SK-N-SH treated with all-trans-retinoic acid at 6 μM for 48 hours (cell line): Measurements from ENCODE around the gene SLC25A22.

Experiments used
- ATAC-seq: fragments of 200-7000 bp; cut with Tn5 transposase; 3 replicates; pipeline ENCODE4 v1.9.1; 2020; ENCODE audit warnings: mild to moderate bottlenecking, moderate library complexity
- ARNTL ChIP-seq: fragments of 450-650 bp; formaldehyde crosslinking; IDR thresholded peaks from 2 replicates; pipeline ENCODE4 v1.5.0; 2020; ENCODE audit warnings: low read depth, mild to moderate bottlenecking, moderate library complexity, borderline replicate concordance
- BACH2 ChIP-seq: fragments of 250-450 bp; sonication (Bioruptor Pico); IDR thresholded peaks from 2 replicates; pipeline ENCODE4 v1.9.0; 2021; ENCODE audit warnings: mild to moderate bottlenecking, borderline replicate concordance
- CSDC2 ChIP-seq: fragments of 250-450 bp; sonication (Bioruptor Pico); IDR thresholded peaks from 2 replicates; pipeline ENCODE4 v1.5.0; 2020; ENCODE audit warnings: mild to moderate bottlenecking, moderate library complexity
- CSRNP3 ChIP-seq: fragments of 250-450 bp; sonication (Bioruptor Pico); IDR thresholded peaks from 2 replicates; pipeline ENCODE4 v1.5.1; 2021; ENCODE audit warnings: mild to moderate bottlenecking, moderate library complexity
- ESRRG ChIP-seq: fragments of 250-450 bp; sonication (Bioruptor Pico); IDR thresholded peaks from 2 replicates; pipeline ENCODE4 v1.6.1; 2021; ENCODE audit warnings: mild to moderate bottlenecking
- GLIS3 ChIP-seq: fragments of 250-450 bp; sonication (Bioruptor Pico); IDR thresholded peaks from 2 replicates; pipeline ENCODE4 v1.5.0; 2020; ENCODE audit warnings: mild to moderate bottlenecking, moderate library complexity
- ISL1 ChIP-seq: fragments of 250-450 bp; sonication (Bioruptor Pico); IDR thresholded peaks from 2 replicates; pipeline ENCODE4 v2.1.2; 2022; ENCODE audit warnings: mild to moderate bottlenecking, moderate library complexity
- OSR1 ChIP-seq: fragments of 250-450 bp; sonication (Bioruptor Pico); IDR thresholded peaks from 2 replicates; pipeline ENCODE4 v1.8.0; 2022; ENCODE audit warnings: moderate library complexity, mild to moderate bottlenecking, inconsistent platforms
- PATZ1 ChIP-seq: fragments of 250-450 bp; sonication (Bioruptor Pico); IDR thresholded peaks from 2 replicates; pipeline ENCODE4 v1.8.0; 2020; ENCODE audit warnings: mild to moderate bottlenecking, moderate library complexity, borderline replicate concordance
- POU6F1 ChIP-seq: fragments of 250-450 bp; sonication (Bioruptor Pico); IDR thresholded peaks from 2 replicates; pipeline ENCODE4 v1.8.0; 2021; ENCODE audit warnings: low read depth, mild to moderate bottlenecking, moderate library complexity, borderline replicate concordance
- PPARA ChIP-seq: fragments of 250-450 bp; sonication (Bioruptor Pico); IDR thresholded peaks from 2 replicates; pipeline ENCODE4 v1.5.0; 2020; ENCODE audit warnings: mild to moderate bottlenecking, borderline replicate concordance
- RARB ChIP-seq: fragments of 250-450 bp; sonication (Bioruptor Pico); IDR thresholded peaks from 2 replicates; pipeline ENCODE4 v1.8.0; 2021; ENCODE audit warnings: mild to moderate bottlenecking, moderate library complexity
- SNAI2 ChIP-seq: fragments of 250-450 bp; sonication (Bioruptor Pico); IDR thresholded peaks from 2 replicates; pipeline ENCODE4 v1.5.0; 2020; ENCODE audit warnings: mild to moderate bottlenecking, moderate library complexity
- TCF4 ChIP-seq: fragments of 250-450 bp; sonication (Bioruptor Pico); IDR thresholded peaks from 2 replicates; pipeline ENCODE4 v1.8.0; 2021; ENCODE audit warnings: mild to moderate bottlenecking, moderate library complexity, borderline replicate concordance
- TOX ChIP-seq: fragments of 250-450 bp; sonication (Bioruptor Pico); IDR thresholded peaks from 2 replicates; pipeline ENCODE4 v1.8.0; 2021; ENCODE audit warnings: mild to moderate bottlenecking, moderate library complexity, borderline replicate concordance
- ZC3H10 ChIP-seq: fragments of 250-450 bp; sonication (Bioruptor Pico); IDR thresholded peaks from 2 replicates; pipeline ENCODE4 v1.5.1; 2021; ENCODE audit warnings: mild to moderate bottlenecking, moderate library complexity
- ZFP3 ChIP-seq: fragments of 250-450 bp; sonication (Bioruptor Pico); IDR thresholded peaks from 2 replicates; pipeline ENCODE4 v1.5.0; 2020; ENCODE audit warnings: mild to moderate bottlenecking, moderate library complexity
- ZFP30 ChIP-seq: fragments of 450-650 bp; formaldehyde crosslinking; IDR thresholded peaks from 2 replicates; pipeline ENCODE4 v1.5.0; 2022; ENCODE audit warnings: mild to moderate bottlenecking, moderate library complexity
- ZNF70 ChIP-seq: fragments of 450-650 bp; formaldehyde crosslinking; IDR thresholded peaks from 2 replicates; pipeline ENCODE4 v1.5.0; 2020; ENCODE audit warnings: mild to moderate bottlenecking, moderate library complexity
- TF ChIP-seq, protein P1 (sequence below): fragments of 250-450 bp; sonication (Bioruptor Pico); IDR thresholded peaks from 2 replicates; pipeline ENCODE4 v1.5.0; 2020; ENCODE audit warnings: mild to moderate bottlenecking, moderate library complexity
- TF ChIP-seq, protein P2 (sequence below): fragments of 250-450 bp; sonication (Bioruptor Pico); IDR thresholded peaks from 2 replicates; pipeline ENCODE4 v1.5.1; 2020; ENCODE audit warnings: low read depth, mild to moderate bottlenecking, moderate library complexity

SLC25A22 gene

DNA sequence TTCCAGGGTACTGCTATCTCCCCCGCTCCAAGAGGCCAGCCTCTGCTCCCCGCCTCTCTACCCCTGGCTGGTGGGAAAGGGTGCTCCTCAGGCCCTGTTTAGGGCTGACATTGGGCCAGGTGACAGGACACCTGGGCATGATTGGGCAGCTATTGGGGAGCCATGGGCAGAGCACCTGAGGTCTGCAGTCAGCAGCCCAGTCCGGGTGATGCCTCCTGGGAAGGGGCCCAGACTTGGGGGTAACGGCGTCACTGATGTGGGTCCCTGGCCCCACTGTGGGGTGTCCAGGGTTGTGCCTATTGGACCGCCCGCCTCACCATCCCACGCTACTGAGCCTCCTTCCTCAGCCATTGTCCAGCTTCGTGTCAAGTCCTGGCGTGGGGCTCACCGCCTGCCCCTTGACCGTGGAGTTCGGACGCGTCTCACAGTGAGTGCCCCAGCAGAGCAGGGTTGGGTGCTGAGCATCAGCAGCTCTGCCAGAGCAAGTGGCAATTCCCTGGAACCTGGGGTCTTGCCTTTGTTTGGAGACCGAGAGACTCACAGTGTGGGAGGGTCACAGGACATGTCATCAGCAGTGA lies 18.0 kb downstream of the SLC25A22 start:
- no peak for ATAC-seq
- no peak for TF ChIP-seq BACH2 (CRISPR knock-in tag)
- no peak for TF ChIP-seq OSR1 (CRISPR knock-in tag)
- no peak for TF ChIP-seq CSRNP3 (CRISPR knock-in tag)
- no peak for TF ChIP-seq GLIS3 (CRISPR knock-in tag)
- TF ChIP-seq SNAI2, result no peak
- TF ChIP-seq ESRRG (CRISPR knock-in tag), result no peak
- TF ChIP-seq TOX (CRISPR knock-in tag), result no peak
- no peak for TF ChIP-seq ARNTL
- no peak for TF ChIP-seq PPARA
- TF ChIP-seq, protein P1, sequence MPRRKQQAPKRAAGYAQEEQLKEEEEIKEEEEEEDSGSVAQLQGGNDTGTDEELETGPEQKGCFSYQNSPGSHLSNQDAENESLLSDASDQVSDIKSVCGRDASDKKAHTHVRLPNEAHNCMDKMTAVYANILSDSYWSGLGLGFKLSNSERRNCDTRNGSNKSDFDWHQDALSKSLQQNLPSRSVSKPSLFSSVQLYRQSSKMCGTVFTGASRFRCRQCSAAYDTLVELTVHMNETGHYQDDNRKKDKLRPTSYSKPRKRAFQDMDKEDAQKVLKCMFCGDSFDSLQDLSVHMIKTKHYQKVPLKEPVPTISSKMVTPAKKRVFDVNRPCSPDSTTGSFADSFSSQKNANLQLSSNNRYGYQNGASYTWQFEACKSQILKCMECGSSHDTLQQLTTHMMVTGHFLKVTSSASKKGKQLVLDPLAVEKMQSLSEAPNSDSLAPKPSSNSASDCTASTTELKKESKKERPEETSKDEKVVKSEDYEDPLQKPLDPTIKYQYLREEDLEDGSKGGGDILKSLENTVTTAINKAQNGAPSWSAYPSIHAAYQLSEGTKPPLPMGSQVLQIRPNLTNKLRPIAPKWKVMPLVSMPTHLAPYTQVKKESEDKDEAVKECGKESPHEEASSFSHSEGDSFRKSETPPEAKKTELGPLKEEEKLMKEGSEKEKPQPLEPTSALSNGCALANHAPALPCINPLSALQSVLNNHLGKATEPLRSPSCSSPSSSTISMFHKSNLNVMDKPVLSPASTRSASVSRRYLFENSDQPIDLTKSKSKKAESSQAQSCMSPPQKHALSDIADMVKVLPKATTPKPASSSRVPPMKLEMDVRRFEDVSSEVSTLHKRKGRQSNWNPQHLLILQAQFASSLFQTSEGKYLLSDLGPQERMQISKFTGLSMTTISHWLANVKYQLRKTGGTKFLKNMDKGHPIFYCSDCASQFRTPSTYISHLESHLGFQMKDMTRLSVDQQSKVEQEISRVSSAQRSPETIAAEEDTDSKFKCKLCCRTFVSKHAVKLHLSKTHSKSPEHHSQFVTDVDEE, result no peak
- no peak for TF ChIP-seq RARB (CRISPR knock-in tag)
- TF ChIP-seq POU6F1 (CRISPR knock-in tag), result no peak
- TF ChIP-seq ZFP30 (CRISPR knock-in tag), result no peak
- TF ChIP-seq, all 23 proteins: peak for 0

DNA sequence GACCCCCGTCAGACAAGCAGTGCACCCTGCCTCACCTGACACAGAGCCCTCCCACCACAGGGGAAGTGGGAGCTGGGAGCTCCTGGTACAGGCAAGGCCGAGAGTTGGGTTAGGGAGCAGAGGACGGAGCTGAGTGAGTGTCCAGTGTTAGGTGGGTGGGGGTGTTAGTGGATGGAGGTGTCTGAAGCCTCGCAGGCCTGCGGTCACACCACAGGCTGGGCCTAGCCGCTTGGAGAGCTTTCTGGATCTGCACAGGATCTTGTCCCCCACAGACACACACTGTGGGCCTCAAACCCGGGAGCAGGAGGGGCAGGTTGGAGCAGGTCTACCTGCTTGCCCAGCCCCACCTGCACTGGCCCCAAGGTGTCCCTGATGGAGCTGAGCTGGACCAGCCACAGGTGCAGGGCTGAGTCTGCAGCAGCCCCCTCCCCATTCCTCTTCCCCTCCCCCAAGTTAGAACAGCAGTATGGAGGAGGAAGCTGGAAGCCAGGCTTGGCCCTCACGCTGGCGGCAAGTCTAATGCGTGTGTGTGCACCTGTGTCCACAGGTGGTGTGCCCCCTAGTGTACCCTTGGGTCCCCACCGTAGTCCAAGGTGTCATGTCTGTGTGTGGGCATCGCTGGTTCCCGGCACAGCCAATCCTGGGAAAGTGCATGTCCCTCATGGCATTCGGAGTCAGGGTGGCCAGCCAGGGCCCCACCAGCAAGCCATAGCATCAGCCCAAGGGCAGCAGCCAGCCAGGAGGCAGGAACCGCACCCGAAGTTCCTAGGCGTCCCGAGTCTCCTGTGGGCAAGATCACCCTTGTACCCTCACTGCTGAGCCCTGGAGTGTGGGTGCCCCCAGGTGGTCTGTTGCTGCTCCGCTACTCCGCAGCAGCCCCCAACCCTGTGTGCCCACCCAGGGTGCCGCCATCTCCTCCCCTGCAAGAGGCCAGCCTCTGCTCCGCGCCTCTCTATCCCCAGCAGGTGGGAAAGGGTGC lies 18.8 kb downstream of the SLC25A22 start:
- no peak for ATAC-seq
- no peak for TF ChIP-seq PPARA
- TF ChIP-seq OSR1 (CRISPR knock-in tag), result no peak

DNA sequence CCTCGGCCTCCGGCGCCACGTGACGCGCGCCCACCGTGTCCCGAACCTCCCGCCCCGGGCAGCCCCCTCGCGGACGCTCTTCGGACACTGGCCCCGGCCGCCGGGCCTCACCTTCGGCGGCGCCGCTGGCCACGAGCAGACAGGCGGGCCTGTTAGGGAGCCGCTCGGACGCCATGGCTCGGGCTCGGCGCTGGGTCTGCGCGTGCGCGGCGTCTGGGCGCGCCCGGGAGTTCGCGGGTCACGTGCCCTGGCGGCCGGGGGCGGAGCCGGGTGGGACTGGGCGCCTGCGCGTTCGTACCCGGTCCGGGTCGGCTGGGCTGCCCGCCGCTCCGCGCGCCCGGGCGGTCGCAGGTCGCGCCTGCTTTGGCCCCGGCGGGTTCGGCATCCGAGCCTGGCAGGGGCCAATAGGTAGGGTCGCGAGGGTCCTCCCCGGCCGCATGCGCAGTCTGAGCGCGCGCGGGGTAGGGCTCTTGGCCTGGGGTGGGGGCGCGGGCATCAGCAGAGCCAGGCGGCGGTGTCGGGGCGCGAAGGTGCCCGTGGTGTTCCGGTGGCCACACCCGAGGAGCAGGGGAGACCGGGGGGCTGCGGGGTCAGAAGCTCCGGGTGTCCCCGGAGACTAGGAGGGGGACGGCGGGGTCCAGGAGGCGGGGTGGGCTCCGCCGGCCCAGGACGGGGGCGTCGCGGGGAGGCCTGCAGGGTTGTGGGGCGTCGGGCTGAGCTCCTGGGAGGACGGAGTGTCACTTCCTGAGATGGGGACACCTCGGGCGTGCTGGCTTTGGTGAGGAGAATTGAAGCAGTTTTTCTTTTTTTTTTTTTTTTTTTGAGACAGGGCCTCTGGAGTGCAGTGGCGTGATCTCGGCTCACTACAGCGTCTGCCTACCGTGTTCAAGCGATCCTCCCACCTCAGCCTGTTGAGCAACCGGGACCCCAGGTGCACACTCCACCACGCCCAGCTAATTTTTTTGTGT lies 20.5 kb downstream of the SLC25A22 start, which contains the start of gene GATD1:
GATD1 (minus strand) TSS at position 200 of the 968 bp plus-strand sequence; CDS start at position 175, 25 bp downstream.
- TF ChIP-seq ARNTL (no peak), CSRNP3 (CRISPR knock-in tag) (no peak), BACH2 (CRISPR knock-in tag) (no peak), TOX (CRISPR knock-in tag) (no peak), POU6F1 (CRISPR knock-in tag) (no peak), ZC3H10 (CRISPR knock-in tag) (no peak), ZFP3 (CRISPR knock-in tag) (no peak), RARB (CRISPR knock-in tag) (no peak), PATZ1 (CRISPR knock-in tag) (no peak), ESRRG (CRISPR knock-in tag) (no peak), ISL1 (CRISPR knock-in tag) (no peak), ZNF70 (CRISPR knock-in tag) (no peak), CSDC2 (no peak), OSR1 (CRISPR knock-in tag) (no peak), TCF4 (CRISPR knock-in tag) (no peak)
- TF ChIP-seq, protein P2, sequence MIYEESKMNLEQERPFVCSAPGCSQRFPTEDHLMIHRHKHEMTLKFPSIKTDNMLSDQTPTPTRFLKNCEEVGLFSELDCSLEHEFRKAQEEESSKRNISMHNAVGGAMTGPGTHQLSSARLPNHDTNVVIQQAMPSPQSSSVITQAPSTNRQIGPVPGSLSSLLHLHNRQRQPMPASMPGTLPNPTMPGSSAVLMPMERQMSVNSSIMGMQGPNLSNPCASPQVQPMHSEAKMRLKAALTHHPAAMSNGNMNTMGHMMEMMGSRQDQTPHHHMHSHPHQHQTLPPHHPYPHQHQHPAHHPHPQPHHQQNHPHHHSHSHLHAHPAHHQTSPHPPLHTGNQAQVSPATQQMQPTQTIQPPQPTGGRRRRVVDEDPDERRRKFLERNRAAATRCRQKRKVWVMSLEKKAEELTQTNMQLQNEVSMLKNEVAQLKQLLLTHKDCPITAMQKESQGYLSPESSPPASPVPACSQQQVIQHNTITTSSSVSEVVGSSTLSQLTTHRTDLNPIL (CRISPR knock-in tag), result no peak
- peak; percentile 80 for ATAC-seq
